Measurements from ENCODE around the gene WSCD1.

The WSCD1 gene

GRCh38 chr17:6163612-6164333, 93.6 kb downstream of the WSCD1 start:
- DNase-seq: no peak

DNA sequence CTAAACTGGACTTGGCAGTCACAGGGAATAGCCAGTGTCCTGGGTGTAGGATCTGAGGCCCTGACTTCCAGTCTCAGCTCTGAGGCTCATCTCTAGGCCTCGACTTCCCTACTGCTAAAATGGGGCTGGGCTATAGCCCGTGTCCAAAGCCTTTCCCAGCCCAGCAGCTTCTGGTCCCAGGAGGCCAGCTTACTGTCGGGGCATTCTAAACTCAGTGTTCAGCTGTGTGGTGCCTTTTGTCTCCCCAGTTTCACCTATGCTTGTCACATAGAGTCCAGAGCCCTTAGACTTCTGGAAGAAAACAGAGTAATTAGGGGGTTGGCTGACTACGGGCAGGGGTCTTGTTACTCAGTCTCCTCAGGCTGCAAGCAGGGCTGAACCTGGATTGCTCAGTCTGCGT, 94.8 kb downstream of the WSCD1 start:
- no peak for DNase-seq

- no peak for DNase-seq
These were observed 95.6 kb downstream of the WSCD1 start for GRCh38 chr17:6165806-6166205.

DNA sequence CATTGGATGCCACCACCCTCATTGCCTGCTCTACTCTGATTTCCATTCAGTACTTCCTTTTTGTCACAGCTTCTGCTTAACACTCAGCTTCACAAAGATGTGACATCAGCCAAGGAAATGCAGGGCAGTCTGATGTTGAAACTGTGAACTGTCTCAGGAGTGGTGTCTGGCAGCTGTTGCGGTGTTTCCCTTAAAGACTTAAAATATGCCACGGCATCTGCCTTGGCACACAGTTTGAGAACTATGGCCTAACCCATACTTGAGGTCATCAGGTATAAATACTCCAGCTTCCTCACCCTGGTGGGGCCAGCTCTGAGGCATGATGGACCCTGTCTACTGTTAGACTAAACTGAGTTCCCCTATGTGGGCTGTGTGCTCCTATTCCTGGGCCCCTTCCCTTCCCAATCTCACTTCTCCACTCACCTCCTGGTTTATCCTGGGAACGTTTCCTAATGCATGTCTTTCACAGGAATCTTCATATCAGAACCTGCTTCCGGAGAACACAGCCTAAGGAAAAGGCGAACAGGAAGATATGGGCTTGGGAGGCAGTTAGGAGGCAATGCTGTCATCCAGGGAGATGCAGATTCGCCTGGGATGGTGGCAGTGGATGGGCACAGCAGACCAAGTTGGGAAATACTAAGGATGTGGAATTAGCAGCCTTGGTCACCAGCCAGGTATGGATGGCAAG, 96.5 kb downstream of the WSCD1 start:
- DNase-seq: no peak

- no peak for DNase-seq
These were observed 98.1 kb downstream of the WSCD1 start for GRCh38 chr17:6168296-6168695.

GRCh38 chr17:6170349-6170748, 100.2 kb downstream of the WSCD1 start:
- no peak for DNase-seq

GRCh38 chr17:6172642-6173330, 102.6 kb downstream of the WSCD1 start:
- DNase-seq: no peak

- no peak for DNase-seq
These were observed 103.5 kb downstream of the WSCD1 start for GRCh38 chr17:6173653-6174052.
